ENCODE results near the gene LRRFIP1.
"Not testable (repeated sequence)": the region's sequence is repeated elsewhere in the genome, so short reads cannot be mapped to it uniquely, and the experiment has no call there.

The LRRFIP1 gene

GRCh38 chr2:237627441-237628246 is at the start of gene LRRFIP1:
Gene LRRFIP1, plus strand, starts transcription at chr2:237627587. Its CDS starts 58 bp downstream, at chr2:237627645.
- DNase-seq, result no peak

DNA sequence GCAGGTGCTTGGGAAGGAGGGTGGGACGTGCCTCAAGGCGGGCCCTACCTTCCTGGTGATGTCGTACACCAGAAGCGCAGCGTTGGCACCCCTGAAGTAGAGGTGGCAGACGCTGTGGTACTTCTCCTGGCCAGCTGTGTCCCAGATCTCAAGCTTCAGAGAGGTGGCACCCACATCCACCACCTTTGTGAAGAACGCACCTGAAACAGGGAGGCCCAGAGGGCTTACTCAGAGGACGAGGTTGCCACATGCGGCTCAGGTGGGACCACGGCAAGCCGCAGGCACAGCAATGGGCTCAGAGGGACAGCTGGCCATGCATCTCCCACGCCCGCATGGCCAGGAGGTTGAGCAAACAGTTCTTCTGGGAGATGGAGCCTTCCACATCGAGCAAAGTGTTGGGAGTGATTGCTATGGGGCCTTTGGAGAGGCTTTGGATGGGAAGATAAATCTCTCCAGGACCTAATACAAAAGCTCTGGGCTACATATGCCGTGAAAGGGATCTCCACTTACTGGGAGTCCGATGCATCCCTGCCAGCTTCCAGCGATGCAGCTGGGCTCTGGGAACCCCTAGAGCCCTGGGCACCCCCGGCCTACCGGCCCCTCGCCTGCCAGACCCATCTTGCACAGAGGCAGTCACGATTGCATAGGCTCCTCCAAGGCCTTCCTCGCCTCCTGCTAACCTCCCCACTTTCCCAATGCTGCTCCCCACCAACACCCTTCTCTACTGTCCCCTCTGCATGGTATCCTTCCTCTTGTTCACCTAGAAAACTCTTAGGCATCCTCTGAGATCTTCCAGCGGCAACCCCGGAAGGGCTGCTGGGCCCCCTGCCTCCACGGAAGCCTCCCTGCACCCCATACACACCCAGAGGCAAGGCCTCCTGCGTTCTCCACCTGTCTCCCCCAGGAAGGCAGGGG is 49.2 kb upstream of the LRRFIP1 start:
- no peak for DNase-seq

GRCh38 chr2:237581326-237581725 is 46.1 kb upstream of the LRRFIP1 start:
- DNase-seq, result no peak

DNA sequence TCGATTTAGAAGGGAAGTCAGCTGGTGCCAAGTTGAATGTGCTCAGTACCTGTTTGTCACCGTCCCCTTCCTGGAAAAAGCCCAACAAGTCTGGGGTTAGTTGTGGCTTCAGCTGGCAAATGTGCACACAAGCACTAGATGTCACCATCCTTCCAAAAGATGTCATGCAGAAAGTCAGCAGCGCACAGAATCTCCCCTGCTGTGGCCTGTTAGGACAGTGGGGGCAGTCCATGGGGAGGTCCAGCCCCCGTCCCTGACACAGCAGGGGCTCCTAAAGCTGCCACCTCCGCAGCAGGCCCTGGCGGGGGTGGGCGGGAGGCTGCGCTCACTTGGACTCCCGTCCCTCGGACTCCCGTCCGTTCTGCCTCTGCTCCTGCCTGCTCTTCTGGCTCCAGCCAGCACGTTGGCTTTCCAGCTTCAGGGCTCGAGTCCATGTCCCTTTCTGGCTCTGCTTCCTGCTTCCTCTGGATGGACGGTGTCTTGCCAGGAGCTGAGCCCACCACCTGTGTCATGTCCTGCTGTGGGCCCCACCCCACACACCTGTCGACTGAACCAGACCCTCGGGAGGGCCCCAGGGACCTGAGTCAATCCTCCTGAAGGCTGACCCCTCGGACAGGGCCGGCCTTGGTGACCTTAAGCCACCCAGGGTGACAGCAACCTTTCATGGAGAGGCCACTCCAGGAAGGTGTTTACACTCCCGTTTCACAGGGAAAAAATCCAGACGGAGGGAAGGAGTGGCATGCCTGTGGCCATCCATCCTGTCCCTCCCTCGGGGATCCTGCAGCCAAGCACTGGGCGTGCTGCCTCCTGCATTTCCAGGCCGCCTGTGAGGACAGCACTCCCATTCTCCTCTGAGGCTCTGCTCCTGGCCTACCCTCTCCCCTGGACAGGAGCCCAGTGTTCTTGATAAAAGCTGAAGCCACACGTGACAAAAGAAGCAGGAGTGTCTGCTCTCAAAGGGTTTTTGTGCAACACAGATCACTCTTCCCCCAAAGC is 45.3 kb upstream of the LRRFIP1 start:
- DNase-seq, result peak; percentile 31

DNA sequence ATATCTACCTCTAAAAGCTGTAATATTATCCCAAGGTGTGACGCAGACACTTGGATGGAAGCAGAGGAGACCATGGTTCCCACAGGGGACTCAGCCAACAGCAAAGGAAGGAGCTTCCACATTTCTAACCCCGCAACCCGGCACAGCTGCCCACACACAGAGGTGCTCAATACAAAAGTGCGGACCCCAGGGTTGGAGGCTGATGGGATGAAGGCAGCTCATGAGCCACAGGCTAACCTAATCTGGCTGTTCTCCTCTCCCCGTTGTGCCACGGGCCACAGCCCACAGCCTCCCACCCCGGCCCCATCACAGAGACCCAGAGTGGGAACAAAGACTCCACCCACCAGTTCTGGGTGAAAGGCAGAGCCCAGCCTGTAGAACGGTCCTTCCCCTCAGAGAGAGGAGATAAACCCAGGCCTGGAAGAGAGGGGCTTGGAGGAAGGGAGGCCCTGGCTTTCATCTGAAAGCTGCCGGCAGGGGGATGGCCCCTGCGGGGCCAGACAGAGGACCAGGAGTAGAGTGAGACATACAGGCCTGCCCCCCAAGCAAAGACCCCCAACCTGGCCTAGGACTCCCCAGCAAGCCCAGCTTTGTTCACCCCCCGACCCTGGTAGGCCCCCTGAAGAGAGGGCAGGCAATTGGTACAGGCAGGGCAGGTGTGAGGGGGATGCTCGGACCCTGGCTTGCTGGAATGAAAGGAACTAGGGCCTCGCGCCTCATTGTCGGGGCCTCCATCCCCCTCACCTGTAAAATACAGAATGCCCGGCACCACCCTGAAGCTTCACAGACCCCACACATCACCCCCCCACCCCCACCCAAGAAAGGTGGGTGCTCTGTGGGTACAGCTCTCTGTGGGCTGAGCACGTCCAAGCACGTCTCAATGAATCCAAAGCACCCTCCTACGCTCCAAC is 43.7 kb upstream of the LRRFIP1 start:
- DNase-seq, result no peak

DNA sequence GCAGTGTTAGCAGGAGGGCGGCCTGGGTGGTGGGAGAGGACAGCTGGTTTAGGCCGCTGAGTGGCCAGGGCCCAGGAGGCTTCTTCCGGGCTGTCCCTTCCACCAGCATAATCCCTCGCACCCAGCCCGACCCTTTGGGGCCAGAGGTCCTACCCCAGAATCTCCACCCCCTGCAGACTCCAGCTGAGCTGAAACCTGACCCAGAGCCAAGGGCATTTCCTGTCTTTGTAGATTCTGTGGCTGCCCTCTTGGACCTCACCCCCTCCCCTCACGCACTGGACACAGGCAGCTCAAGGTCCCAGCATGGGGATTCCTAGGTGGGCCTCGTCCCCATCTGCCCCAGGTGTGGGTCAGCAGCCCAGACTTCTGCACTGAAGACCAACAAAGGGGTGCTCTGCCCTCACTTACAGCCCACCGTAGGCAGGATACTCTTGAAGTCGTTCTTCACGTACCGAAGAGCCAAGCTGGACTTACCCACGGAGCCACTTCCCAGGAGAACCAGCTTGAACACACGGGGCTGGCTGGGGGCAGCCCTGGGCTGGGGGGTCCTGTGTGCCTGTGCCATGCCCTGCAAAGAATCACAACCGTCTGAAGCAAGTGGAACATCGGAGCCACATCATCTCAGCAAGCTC is 41.7 kb upstream of the LRRFIP1 start:
- no peak for DNase-seq

GRCh38 chr2:237588044-237588696 is 39.2 kb upstream of the LRRFIP1 start:
- DNase-seq, result no peak

DNA sequence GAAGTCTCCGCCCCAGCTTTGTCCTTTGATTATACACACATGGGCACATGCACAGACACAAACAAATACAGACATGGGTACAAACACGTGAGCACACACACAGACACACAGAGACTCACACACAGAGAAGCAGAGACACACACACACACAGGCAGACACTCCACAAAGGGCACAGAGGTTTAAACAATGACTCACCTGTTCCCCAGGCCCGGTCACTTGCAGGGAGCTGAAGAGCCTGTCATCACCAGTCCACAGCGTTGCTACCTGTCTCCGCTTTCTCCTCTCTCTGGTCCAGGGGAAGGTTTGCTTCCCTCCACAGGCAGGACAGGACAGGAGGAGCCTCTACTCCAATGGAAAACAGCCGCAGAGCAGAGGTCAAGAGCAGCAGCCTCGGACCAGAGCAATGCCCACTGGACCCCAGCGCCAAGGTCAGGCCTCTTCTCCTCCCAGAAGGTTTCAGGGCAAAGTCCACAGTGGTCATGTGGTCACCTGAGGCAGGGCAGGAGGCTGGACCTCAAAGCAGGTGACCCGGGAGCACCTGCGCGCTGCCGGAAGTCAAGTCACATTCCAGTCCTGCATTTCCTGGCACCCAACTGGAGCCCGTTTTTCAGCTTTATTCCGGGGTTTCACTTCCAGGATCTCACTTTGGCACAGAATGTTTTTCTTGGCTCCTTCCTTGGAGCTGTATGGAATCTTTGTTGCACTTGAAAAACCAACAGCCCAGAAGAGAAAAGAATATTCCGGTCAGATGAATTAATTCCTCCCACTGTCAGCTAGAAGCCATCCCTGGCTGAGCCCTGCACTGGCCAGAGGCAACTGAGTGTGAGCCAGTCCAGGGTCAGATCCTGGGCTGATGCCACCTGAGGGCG is 36.9 kb upstream of the LRRFIP1 start, which contains the start of gene RAB17:
TSS of gene RAB17 (minus strand) at position 463 of the 869 bp plus-strand sequence. CDS start 4,580 bp downstream, outside the sequence.
- DNase-seq, result no peak

DNA sequence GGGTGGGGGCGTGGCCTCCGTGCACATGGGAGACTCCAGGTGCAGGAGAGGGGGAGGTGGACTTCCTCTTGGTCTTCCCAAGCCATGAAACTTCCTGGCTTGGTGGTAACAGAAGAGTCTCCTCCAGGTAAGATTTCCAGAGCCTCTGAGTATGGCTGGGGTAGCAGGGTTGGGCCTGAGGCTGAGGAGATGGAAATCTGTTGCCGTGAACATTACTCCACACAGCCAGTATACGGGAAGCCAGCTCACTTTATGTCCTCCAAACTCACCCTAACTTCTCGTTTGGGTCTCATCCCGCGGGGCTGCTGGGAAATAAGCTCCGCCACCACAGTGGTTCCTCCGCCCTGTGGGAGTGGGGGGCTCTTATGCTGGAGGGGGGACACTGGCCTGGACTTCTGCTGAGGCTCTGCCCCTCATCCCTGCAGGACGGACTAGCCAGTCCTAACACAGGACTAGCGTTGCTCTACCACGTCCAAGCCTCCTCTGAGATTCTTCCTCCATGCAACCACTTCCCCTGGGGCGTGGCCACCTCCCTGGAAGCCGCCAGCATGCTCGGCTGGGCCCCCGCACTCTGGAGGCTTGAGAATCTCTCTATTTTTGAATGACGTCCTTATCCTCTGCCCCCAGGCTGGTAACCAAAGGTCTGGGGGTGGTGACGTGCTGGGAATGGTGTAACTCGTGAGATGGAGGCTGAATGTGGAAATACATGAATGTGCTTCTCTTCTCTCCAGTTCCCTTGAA is 36.1 kb upstream of the LRRFIP1 start:
- DNase-seq, result no peak

DNA sequence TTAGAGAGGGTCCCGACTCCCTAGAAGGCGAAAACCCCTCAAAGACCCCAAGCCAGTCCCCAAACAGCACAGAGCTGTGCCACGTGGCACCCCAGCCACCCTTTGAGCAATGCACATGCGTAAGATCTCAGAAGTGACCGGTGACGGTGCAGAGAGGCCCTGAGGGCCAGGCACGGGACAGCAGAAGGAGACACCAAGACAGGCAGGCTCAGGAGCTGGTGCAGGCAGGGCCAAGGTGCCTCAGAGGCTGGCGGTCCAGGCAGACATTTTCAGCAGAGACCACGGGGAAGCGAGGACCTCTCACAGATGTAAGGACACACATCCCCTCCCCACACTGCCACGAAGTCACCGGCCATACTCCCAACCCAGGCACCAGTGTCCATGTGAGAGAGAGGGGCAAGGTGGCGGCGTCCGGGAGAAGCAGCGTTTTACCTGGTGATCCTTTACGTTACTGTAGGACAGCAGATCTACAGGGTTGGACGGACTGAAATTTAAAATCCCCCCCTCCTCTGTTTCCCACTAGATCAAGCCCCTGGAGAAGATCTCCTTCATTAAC is 34.9 kb upstream of the LRRFIP1 start:
- no peak for DNase-seq

- no peak for DNase-seq
These were observed 34.4 kb upstream of the LRRFIP1 start for GRCh38 chr2:237593036-237593435.

GRCh38 chr2:237593596-237594320 is 33.6 kb upstream of the LRRFIP1 start:
- no peak for DNase-seq

DNA sequence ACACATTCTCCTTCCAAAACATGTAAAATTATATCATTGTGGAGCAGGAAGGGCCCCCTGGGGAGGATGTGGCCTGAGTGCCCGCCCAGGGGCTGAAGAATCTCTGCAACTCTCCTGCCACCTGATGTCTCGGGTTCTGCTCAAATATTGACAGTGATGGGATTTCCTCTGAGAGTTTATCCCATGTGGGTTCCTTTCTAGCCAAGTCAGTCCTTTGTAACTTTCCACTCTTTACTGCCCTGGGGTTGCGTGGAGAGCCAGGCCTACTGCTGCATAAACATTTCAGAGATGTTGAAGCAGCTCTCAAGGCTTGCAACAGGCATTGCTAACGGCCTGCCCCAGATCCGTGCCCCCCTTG is 32.9 kb upstream of the LRRFIP1 start:
- DNase-seq, result no peak

- not testable (repeated sequence) for DNase-seq
These were observed 31.4 kb upstream of the LRRFIP1 start for GRCh38 chr2:237595829-237596519.

DNA sequence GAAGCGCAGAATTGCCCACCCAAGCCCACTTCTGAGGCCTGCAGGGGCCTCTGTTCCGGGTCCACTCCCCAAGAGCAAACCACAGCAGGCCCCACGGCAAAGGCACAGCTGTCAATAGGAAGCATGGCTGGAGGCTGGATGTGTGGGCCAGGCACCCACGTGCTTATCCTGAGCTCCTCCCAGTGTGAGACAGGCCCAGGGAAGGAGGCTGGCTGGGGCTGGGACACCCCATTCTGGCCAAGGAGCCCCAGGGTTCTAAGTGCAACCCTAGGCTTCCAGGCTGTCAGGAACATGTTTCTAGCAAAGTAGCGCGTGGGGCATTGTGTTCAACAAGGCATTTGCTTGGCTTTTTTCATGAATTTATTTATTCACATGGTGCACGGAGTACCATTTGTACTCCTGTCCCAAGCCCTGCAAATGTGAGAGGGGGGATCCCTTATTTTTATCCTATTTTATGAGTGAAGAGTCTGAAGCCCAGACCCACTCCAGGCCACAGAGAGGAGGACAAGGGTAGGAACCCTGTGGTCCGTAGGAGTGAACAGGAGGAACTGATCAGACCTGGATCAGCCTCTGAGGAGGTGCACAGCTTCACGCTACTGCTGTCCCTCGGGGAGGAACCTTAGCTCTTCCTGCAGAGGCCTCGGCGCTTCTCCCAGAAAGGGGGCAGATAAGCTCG is 30.7 kb upstream of the LRRFIP1 start:
- no peak for DNase-seq

Measured in KG1 (cell line).